Mesendoderm (in vitro differentiated cells): ENCODE measurements around the gene KRAS.

ENCODE experiments used
- DNase-seq: peaks from one replicate; pipeline ENCODE4 v3.0.0; 2013
- H2AK5ac ChIP-seq: 2 replicates; pipeline ENCODE4 v1.6.1; 2013; ENCODE audit warnings: low read length, inconsistent platforms
- H2BK120ac ChIP-seq: 2 replicates; pipeline ENCODE4 v1.6.1; 2013; ENCODE audit warnings: low read depth, mild to moderate bottlenecking, low read length, moderate library complexity, mixed read lengths
- H2BK15ac ChIP-seq: replicated peaks from 2 replicates; pipeline ENCODE4 v1.6.1; 2013; ENCODE audit warnings: low read depth, mild to moderate bottlenecking, moderate library complexity
- H2BK5ac ChIP-seq: 2 replicates; pipeline ENCODE4 v1.6.1; 2013; ENCODE audit warnings: low read length, inconsistent platforms
- H3K18ac ChIP-seq: 2 replicates; pipeline ENCODE4 v1.6.1; 2013; ENCODE audit warnings: mild to moderate bottlenecking, low read length, mixed read lengths
- H3K23ac ChIP-seq: one replicate; pipeline ENCODE4 v1.6.1; 2013; ENCODE audit warnings: low read length
- H3K27ac ChIP-seq: 2 replicates; pipeline ENCODE4 v1.5.1; 2013; ENCODE audit warnings: low read depth, mild to moderate bottlenecking, inconsistent platforms, low read length, moderate library complexity
- H3K27me3 ChIP-seq: 2 replicates; pipeline ENCODE4 v1.6.1; 2013; ENCODE audit warnings: low read length, control low read depth, mild to moderate bottlenecking, inconsistent platforms; ENCODE audit not compliant: insufficient read depth, poor library complexity
- H3K36me3 ChIP-seq: 2 replicates; pipeline ENCODE4 v1.6.1; 2013; ENCODE audit warnings: low read length, inconsistent platforms; ENCODE audit not compliant: control insufficient read depth, insufficient read depth
- H3K4ac ChIP-seq: one replicate; pipeline ENCODE4 v1.6.1; 2013; ENCODE audit warnings: low read depth, mild to moderate bottlenecking, low read length, moderate library complexity
- H3K4me1 ChIP-seq: 2 replicates; pipeline ENCODE4 v1.6.1; 2013; ENCODE audit warnings: low read depth, low read length, inconsistent platforms; ENCODE audit not compliant: control insufficient read depth
- H3K4me2 ChIP-seq: 2 replicates; pipeline ENCODE4 v1.6.1; 2013; ENCODE audit warnings: low read length
- H3K4me3 ChIP-seq: 2 replicates; pipeline ENCODE4 v1.5.1; 2013; ENCODE audit warnings: mild to moderate bottlenecking, low read length
- H3K56ac ChIP-seq: one replicate; pipeline ENCODE4 v1.6.1; 2013; ENCODE audit warnings: low read length
- H3K79me1 ChIP-seq: 2 replicates; pipeline ENCODE4 v1.6.1; 2013; ENCODE audit warnings: low read length, inconsistent platforms
- H3K79me2 ChIP-seq: 2 replicates; pipeline ENCODE4 v1.6.1; 2013; ENCODE audit warnings: mild to moderate bottlenecking, low read length; ENCODE audit not compliant: control insufficient read depth, insufficient read depth
- H3K9ac ChIP-seq: 2 replicates; pipeline ENCODE4 v1.6.1; 2013; ENCODE audit warnings: low read length, inconsistent platforms
- H4K5ac ChIP-seq: one replicate; pipeline ENCODE4 v1.6.1; 2013; ENCODE audit warnings: low read length
- H4K8ac ChIP-seq: one replicate; pipeline ENCODE4 v1.6.1; 2013; ENCODE audit warnings: low read depth, mild to moderate bottlenecking, control low read depth, low read length, moderate library complexity
- WGBS: extraction: QIAGEN DNeasy Blood & Tissue Kit; methylation state at CpG from one replicate; pipeline ENCODE4 v1.1.7; 2013; ENCODE audit warnings: low lambda C conversion rate, missing lambda C conversion rate; ENCODE audit not compliant: insufficient coverage; ENCODE audit errors: extremely low coverage; 5-methylcytosine and 5-hydroxymethylcytosine counted together

The KRAS gene

DNA sequence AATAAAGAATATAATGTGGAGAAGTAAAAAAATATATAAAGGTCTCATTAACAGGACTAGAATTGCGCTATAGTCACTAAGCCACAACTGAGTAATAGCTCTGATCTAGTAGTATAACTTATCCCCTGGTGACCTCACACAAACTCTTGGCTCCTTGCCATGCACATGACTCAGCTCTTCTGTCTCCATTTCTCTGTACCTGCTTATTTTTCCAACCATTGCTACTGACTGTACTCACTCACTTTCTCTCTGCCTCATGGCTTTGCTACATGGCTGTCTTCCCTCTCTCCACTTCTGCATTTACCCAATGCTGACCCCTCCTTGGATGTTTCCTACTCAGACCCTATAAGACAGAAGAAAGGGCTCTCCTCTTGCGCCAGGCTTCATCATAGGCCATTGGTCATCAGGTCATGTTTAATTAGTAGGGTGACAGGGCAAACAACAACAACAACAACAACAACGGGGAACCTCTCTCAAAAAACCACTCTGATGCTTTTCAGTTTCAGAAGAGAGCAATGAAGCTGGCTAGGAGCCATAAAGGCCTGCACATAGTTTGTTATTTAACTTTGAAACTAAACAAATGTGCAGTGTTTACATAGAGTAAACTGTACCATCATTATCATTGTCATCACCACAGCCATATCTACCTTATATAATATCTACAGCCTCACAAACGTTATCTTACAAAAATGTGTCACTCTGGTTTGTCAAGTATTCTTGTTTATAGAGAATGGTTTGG lies 25.6 kb upstream of the KRAS start:
- Histone ChIP-seq H3K4me2 (no peak overlapping the region), H3K79me1 (no peaks in the 10 kb centered on the region), H3K18ac (no peak overlapping the region), H3K79me2 (no peaks in the 10 kb centered on the region), H3K56ac (no peak overlapping the region), H3K4me1 (no peaks in the 10 kb centered on the region), H2AK5ac (no peak overlapping the region), H4K5ac (no peak overlapping the region), H3K4ac (no peak overlapping the region), H3K27ac (no peak overlapping the region), H3K27me3 (no peaks in the 10 kb centered on the region), H3K36me3 (no peaks in the 10 kb centered on the region), H4K8ac (no peak overlapping the region), H3K4me3 (no peak overlapping the region), H3K9ac (no peak overlapping the region), H2BK5ac (no peak overlapping the region), H3K23ac (no peak overlapping the region), H2BK120ac (no peak overlapping the region), H2BK15ac (no peak overlapping the region)
- no peak for DNase-seq
- WGBS, result no CpG with 5 or more reads among the region's 4 CpGs

DNA sequence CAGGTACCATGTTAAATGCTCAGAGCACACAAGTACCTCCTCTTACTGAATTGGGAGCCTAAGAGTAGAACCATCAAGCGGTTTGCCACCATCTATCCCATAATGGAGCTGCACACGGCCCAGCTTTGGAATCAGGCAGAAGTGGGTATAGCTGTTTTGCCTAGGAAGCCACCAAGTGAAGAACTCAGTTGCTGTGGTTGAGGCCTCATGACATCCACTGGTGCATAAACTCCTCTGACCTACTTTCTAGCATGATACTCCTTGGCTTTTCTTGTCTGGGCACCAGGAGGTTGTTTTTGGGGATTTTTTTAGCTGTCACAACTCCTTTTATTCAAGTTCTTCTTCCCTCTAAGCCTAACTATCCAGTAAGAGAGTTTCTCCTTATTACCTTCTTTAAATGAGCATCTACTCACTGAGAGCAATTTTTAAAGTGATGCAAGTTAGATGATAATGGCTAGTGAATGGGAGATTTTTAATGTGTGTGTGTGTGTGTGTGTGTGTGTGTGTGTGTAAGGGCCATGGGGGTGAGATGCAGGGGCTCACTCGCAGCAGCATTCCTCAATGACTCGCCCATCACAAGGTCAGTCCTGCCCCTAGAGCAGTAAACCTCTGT lies 20.9 kb upstream of the KRAS start:
- no peak overlapping the region for H2BK120ac ChIP-seq
- H3K79me1 ChIP-seq, result no peaks in the 10 kb centered on the region
- no peak overlapping the region for H3K4me3 ChIP-seq
- H3K23ac ChIP-seq, result no peak overlapping the region
- H2BK15ac ChIP-seq, result no peak overlapping the region
- no peak overlapping the region for H3K56ac ChIP-seq
- H3K9ac ChIP-seq, result no peak overlapping the region
- H3K4me2 ChIP-seq, result no peak overlapping the region
- WGBS, result no CpG with 5 or more reads among the region's 4 CpGs
- no peak overlapping the region for H3K18ac ChIP-seq
- H3K27me3 ChIP-seq, result no peaks in the 10 kb centered on the region
- H4K5ac ChIP-seq, result no peak overlapping the region
- H3K4ac ChIP-seq, result no peak overlapping the region
- H3K4me1 ChIP-seq, result no peaks in the 10 kb centered on the region
- no peak overlapping the region for H4K8ac ChIP-seq
- DNase-seq, result no peak
- H2AK5ac ChIP-seq, result no peak overlapping the region
- no peaks in the 10 kb centered on the region for H3K36me3 ChIP-seq
- H3K79me2 ChIP-seq, result no peaks in the 10 kb centered on the region
- no peak overlapping the region for H2BK5ac ChIP-seq
- no peak overlapping the region for H3K27ac ChIP-seq

DNA sequence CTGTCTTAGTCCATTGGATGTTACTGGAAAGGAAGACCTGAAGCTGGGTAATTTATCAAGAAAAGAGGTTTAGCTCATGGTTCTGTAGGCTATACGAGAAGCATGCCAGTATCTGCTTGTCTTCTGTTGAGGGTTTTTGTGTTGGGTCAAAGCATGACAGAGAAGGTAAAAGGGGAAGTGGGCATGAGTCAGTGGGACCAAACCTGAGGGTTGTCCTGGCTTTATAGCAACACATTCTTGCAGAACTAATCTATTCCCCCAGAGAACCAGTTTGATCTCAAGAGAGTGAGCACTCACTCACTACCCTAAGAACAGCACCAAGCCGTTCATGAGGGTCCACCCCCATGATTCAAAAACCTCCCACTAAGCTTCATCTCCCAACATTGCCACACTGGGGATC lies 19.0 kb upstream of the KRAS start:
- H3K4me1 ChIP-seq, result no peaks in the 10 kb centered on the region
- no CpG with 5 or more reads among the region's 2 CpGs for WGBS
- no peak overlapping the region for H2BK15ac ChIP-seq
- no peak overlapping the region for H4K8ac ChIP-seq
- H4K5ac ChIP-seq, result no peak overlapping the region
- no peak overlapping the region for H3K27ac ChIP-seq
- no peaks in the 10 kb centered on the region for H3K79me1 ChIP-seq
- H3K4ac ChIP-seq, result no peak overlapping the region
- H3K56ac ChIP-seq, result no peak overlapping the region
- H3K79me2 ChIP-seq, result no peaks in the 10 kb centered on the region
- no peak overlapping the region for H2BK120ac ChIP-seq
- no peak overlapping the region for H3K18ac ChIP-seq
- H2BK5ac ChIP-seq, result no peak overlapping the region
- H3K27me3 ChIP-seq, result no peaks in the 10 kb centered on the region
- no peak overlapping the region for H3K4me2 ChIP-seq
- no peak for DNase-seq
- H3K36me3 ChIP-seq, result no peaks in the 10 kb centered on the region
- no peak overlapping the region for H3K9ac ChIP-seq
- H2AK5ac ChIP-seq, result no peak overlapping the region
- no peak overlapping the region for H3K4me3 ChIP-seq
- no peak overlapping the region for H3K23ac ChIP-seq

GRCh38 chr12:25266497-25266896 lies 15.8 kb upstream of the KRAS start:
- Histone ChIP-seq H3K36me3 (no peaks in the 10 kb centered on the region), H3K79me1 (no peaks in the 10 kb centered on the region), H3K9ac (no peak overlapping the region), H4K5ac (no peak overlapping the region), H3K4me2 (no peak overlapping the region), H3K4ac (no peak overlapping the region), H3K56ac (no peak overlapping the region), H4K8ac (no peak overlapping the region), H3K23ac (no peak overlapping the region), H2AK5ac (no peak overlapping the region), H2BK15ac (no peak overlapping the region), H3K4me1 (no peaks in the 10 kb centered on the region), H3K27ac (no peak overlapping the region), H3K18ac (no peak overlapping the region), H2BK5ac (no peak overlapping the region), H2BK120ac (no peak overlapping the region), H3K4me3 (no peak overlapping the region), H3K27me3 (no peaks in the 10 kb centered on the region), H3K79me2 (no peaks in the 10 kb centered on the region)
- no peak for DNase-seq

- Histone ChIP-seq H2BK15ac (no peak overlapping the region), H3K79me1 (no peaks in the 10 kb centered on the region), H3K4ac (no peak overlapping the region), H3K79me2 (no peaks in the 10 kb centered on the region), H3K36me3 (no peaks in the 10 kb centered on the region), H4K5ac (no peak overlapping the region), H3K27me3 (no peaks in the 10 kb centered on the region), H3K4me2 (no peak overlapping the region), H2BK120ac (no peak overlapping the region), H3K4me1 (no peaks in the 10 kb centered on the region), H3K9ac (no peak overlapping the region), H3K23ac (no peak overlapping the region), H3K27ac (no peak overlapping the region), H2AK5ac (no peak overlapping the region), H3K4me3 (no peak overlapping the region), H4K8ac (no peak overlapping the region), H3K56ac (no peak overlapping the region), H3K18ac (no peak overlapping the region), H2BK5ac (no peak overlapping the region)
- no CpG with 5 or more reads among the region's 1 CpG for WGBS
- no peak for DNase-seq
These were observed 14.1 kb upstream of the KRAS start for GRCh38 chr12:25264862-25265261.

- H3K9ac ChIP-seq, result no peak overlapping the region
- no peak overlapping the region for H2BK5ac ChIP-seq
- no peak overlapping the region for H4K8ac ChIP-seq
- no peak overlapping the region for H3K56ac ChIP-seq
- no peak overlapping the region for H2BK15ac ChIP-seq
- no peaks in the 10 kb centered on the region for H3K36me3 ChIP-seq
- no peak overlapping the region for H2AK5ac ChIP-seq
- no peak for DNase-seq
- no peak overlapping the region for H3K4ac ChIP-seq
- H2BK120ac ChIP-seq, result no peak overlapping the region
- H3K27ac ChIP-seq, result no peak overlapping the region
- no CpG with 5 or more reads among the region's 1 CpG for WGBS
- H3K4me3 ChIP-seq, result no peak overlapping the region
- H3K4me1 ChIP-seq, result no peaks in the 10 kb centered on the region
- H3K79me2 ChIP-seq, result no peaks in the 10 kb centered on the region
- no peak overlapping the region for H3K18ac ChIP-seq
- H3K27me3 ChIP-seq, result no peaks in the 10 kb centered on the region
- H3K4me2 ChIP-seq, result no peak overlapping the region
- no peak overlapping the region for H3K23ac ChIP-seq
- H4K5ac ChIP-seq, result no peak overlapping the region
- H3K79me1 ChIP-seq, result no peaks in the 10 kb centered on the region
These were observed 13.4 kb upstream of the KRAS start for GRCh38 chr12:25264114-25264513.
